Head of caudate nucleus (tissue), 42 donors: ENCODE data around the gene TTLL10.
A peak's percentile ranks its signal among the peaks of the same experiment; 100 is the strongest.
"Not testable (repeated sequence)": the region's sequence is repeated elsewhere in the genome, so short reads cannot be mapped to it uniquely, and the experiment has no call there.

Experiments used
- DNase-seq, 42 donors: peaks; one replicate each; pipeline versions ENCODE4 v3.0.0 to v3.0.0-alpha.2; 2020 to 2021; ENCODE audit warnings: mixed read lengths in 7 of 42
- intact Hi-C: fragments of 100-400 bp; cut with DNase I; formaldehyde crosslinking; loops from one replicate; pipeline ENCODE4 v1.15.0; 2022

The TTLL10 gene

GRCh38 chr1:1179983-1180861 lies 6.5 kb downstream of the TTLL10 start:
- DNase-seq, result peak in 1 of 42 donors; percentile 3
- intact Hi-C loops, result no loop called here

GRCh38 chr1:1181129-1181937 lies 7.7 kb downstream of the TTLL10 start:
- intact Hi-C loops, result no loop called here
- DNase-seq, result peak in 1 of 42 donors; percentile 2

- no peak for DNase-seq
- intact Hi-C loops, result no loop called here
Measured at GRCh38 chr1:1181938-1182410, 8.3 kb downstream of the TTLL10 start.

- intact Hi-C loops, result no loop called here
- DNase-seq, result peak in 1 of 42 donors; percentile 2
Measured at GRCh38 chr1:1182491-1183220, 9.0 kb downstream of the TTLL10 start.

- DNase-seq, result peak in 1 of 42 donors; percentile 2
- intact Hi-C loops, result no loop called here
Measured at GRCh38 chr1:1183221-1183747, 9.6 kb downstream of the TTLL10 start.

GRCh38 chr1:1183833-1184775 lies 10.4 kb downstream of the TTLL10 start:
- intact Hi-C loops, result no loop called here
- DNase-seq, result peak in 1 of 42 donors; percentile 2

GRCh38 chr1:1185101-1185765 lies 11.6 kb downstream of the TTLL10 start:
- intact Hi-C loops, result no loop called here
- peak in 37 of 42 donors; percentile 10 to 78 (median 54) for DNase-seq

GRCh38 chr1:1187938-1188337 lies 14.3 kb downstream of the TTLL10 start:
- intact Hi-C loops, result no loop called here
- DNase-seq, result no peak

GRCh38 chr1:1189111-1189510 lies 15.4 kb downstream of the TTLL10 start:
- no peak for DNase-seq

GRCh38 chr1:1191734-1192133 lies 18.1 kb downstream of the TTLL10 start:
- DNase-seq, result peak in 1 of 42 donors; percentile 1
- intact Hi-C loops, result no loop called here

More at GRCh38 chr1:1189111-1189510, 15.4 kb downstream of the TTLL10 start:
- intact Hi-C loops, result no loop called here

- DNase-seq, result no peak
- intact Hi-C loops, result no loop called here
Measured at GRCh38 chr1:1194723-1195122, 21.0 kb downstream of the TTLL10 start.

- intact Hi-C loops, DNase-seq: not testable (repeated sequence)
Measured at GRCh38 chr1:1195726-1196125, 22.0 kb downstream of the TTLL10 start.

GRCh38 chr1:1196431-1197187 lies 22.9 kb downstream of the TTLL10 start:
- DNase-seq, result peak in 1 of 42 donors; percentile 2
- intact Hi-C loops, result no loop called here

- no peak for DNase-seq
- intact Hi-C loops, result no loop called here
Measured at GRCh38 chr1:1197188-1197500, 23.5 kb downstream of the TTLL10 start.

- intact Hi-C loops, result no loop called here
- peak in 1 of 42 donors; percentile 1 for DNase-seq
Measured at GRCh38 chr1:1197551-1198422, 24.1 kb downstream of the TTLL10 start.
